Measurements from ENCODE around the gene COL1A2.

Gene COL1A2

GRCh38 chr7:94477878-94478277 lies 83.2 kb downstream of the COL1A2 start:
- DNase-seq (ENCODE audit: low read depth in 1 of 2, low spot score in 1 of 2) = no peak

- no peak for DNase-seq (ENCODE audit: low read depth in 1 of 2, low spot score in 1 of 2)
Measured at GRCh38 chr7:94478648-94479214, 84.0 kb downstream of the COL1A2 start.
